Kidney glomerular epithelial cell (primary cell): Measurements from ENCODE around the gene OR4M1.
"Not testable (repeated sequence)": the region's sequence is repeated elsewhere in the genome, so short reads cannot be mapped to it uniquely, and the experiment has no call there.

Experiments used
- DNase-seq: peaks from one replicate; lab custom pipeline; 2025; lab: John Stamatoyannopoulos, UW

The OR4M1 gene

DNA sequence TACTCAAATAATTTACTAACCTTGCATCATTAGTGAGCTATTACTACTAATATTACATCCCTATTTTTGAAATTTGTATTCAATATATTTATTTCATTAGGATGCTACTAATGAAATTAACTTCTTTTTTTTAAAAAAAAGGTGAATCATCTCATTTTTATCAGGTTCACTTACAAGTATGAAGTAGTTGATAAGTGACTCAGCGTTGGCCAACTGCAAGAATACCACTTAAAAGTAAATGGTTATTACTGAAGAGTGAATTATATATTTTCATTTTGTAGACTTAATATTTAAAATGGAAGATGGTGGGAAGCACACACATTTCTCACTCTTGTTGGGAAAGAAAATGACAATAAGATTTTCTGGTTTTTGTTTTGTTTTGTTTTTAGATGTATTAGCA lies 49.9 kb downstream of the OR4M1 start:
- peak; percentile 57 for DNase-seq

DNA sequence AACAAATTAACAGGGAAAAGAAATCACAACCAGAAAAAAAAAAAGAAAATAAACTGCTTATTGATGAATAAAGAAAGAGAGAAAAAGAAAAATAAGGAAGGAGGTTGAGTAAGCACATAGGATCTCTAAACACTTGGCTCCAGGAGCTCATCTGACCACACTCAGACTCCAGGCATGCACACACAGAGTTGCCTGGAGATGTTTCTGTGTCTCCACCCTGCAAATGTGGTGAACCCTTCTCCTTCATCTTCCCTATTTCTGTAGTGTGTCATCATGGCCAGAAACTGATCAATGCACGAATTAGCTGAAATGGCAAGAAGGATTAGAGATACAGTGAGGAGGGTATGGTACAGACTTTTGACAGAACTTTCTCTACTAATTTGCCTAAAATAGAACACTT lies 50.5 kb downstream of the OR4M1 start:
- peak; percentile 95 for DNase-seq

GRCh38 chr14:19827626-19828244 lies 54.4 kb downstream of the OR4M1 start:
- DNase-seq: not testable (repeated sequence)

- no peak for DNase-seq
These were observed 55.0 kb downstream of the OR4M1 start for GRCh38 chr14:19828314-19828713.
